NCI-H1694 (cell line): ENCODE data around the gene NEU3.
A peak's percentile ranks its signal among the peaks of the same experiment; 100 is the strongest.
"Not testable (repeated sequence)": the region's sequence is repeated elsewhere in the genome, so short reads cannot be mapped to it uniquely, and the experiment has no call there.

Experiments
- DNase-seq: peaks from one replicate; lab custom pipeline; 2025; lab: John Stamatoyannopoulos, UW

Gene NEU3

GRCh38 chr11:74988541-74989259, at the start of gene NEU3:
TSS of gene NEU3 (plus strand) at chr11:74988933. CDS start at chr11:74989061, 128 bp downstream.
- peak; percentile 76 for DNase-seq

- no peak for DNase-seq
Measured at GRCh38 chr11:74941492-74941891, 47.2 kb upstream of the NEU3 start.

GRCh38 chr11:74942073-74942759, 46.5 kb upstream of the NEU3 start:
- no peak for DNase-seq

- no peak for DNase-seq
Measured at GRCh38 chr11:74948546-74948897, 40.2 kb upstream of the NEU3 start.

GRCh38 chr11:74948898-74949752, 39.6 kb upstream of the NEU3 start, which contains the start of the genes SPCS2 and XRRA1:
TSS of gene SPCS2 (plus strand) at chr11:74949266. CDS start at chr11:74949286, 20 bp downstream.
TSS of gene XRRA1 (minus strand) at chr11:74949091. CDS start at chr11:74940878, 8,213 bp downstream.
- peak; percentile 89 for DNase-seq

GRCh38 chr11:74949753-74950137, 39.0 kb upstream of the NEU3 start:
- DNase-seq = no peak

- DNase-seq = no peak
Measured at GRCh38 chr11:74950374-74950969, 38.3 kb upstream of the NEU3 start.

GRCh38 chr11:74951226-74951625, 37.5 kb upstream of the NEU3 start:
- no peak for DNase-seq

GRCh38 chr11:74952752-74953151, 36.0 kb upstream of the NEU3 start:
- DNase-seq = no peak

GRCh38 chr11:74953451-74953850, 35.3 kb upstream of the NEU3 start:
- DNase-seq = no peak

- no peak for DNase-seq
Measured at GRCh38 chr11:74954199-74954598, 34.5 kb upstream of the NEU3 start.

GRCh38 chr11:74956397-74957015, 32.2 kb upstream of the NEU3 start:
- DNase-seq = no peak

GRCh38 chr11:74957937-74958629, 30.6 kb upstream of the NEU3 start:
- DNase-seq = no peak

- DNase-seq = not testable (repeated sequence)
Measured at GRCh38 chr11:74960128-74960527, 28.6 kb upstream of the NEU3 start.

GRCh38 chr11:74966651-74967050, 22.1 kb upstream of the NEU3 start:
- DNase-seq = no peak

GRCh38 chr11:74970852-74971395, 17.8 kb upstream of the NEU3 start:
- no peak for DNase-seq

- no peak for DNase-seq
Measured at GRCh38 chr11:74971424-74971823, 17.3 kb upstream of the NEU3 start.

- no peak for DNase-seq
Measured at GRCh38 chr11:74978041-74978440, 10.7 kb upstream of the NEU3 start.

- no peak for DNase-seq
Measured at GRCh38 chr11:74980634-74981033, 8.1 kb upstream of the NEU3 start.

GRCh38 chr11:74981888-74982287, 6.8 kb upstream of the NEU3 start:
- no peak for DNase-seq

GRCh38 chr11:74984070-74984469, 4.7 kb upstream of the NEU3 start:
- DNase-seq = no peak
